Measurements from ENCODE around the gene PLEKHA8.

PLEKHA8 gene

DNA sequence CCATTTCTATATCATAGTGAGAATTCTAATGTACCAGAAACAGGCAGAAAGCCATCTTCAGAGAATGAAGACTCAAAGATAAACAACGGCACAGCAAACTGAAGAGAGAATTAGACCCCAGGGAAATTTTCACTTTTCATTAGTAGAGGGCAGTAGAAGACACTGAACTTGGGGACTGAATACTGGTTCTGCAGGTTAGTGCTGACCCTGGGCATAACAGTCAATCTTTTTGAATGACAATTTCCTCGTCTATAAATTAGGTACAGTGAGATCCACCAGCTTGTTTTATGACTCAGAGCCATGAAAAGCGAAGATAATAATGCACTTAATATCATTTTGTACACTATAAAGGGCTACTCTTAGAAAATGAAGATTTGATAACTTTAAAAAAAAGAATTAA lies 15.5 kb upstream of the PLEKHA8 start:
- H3K36me3 ChIP-seq (ENCODE audit: insufficient read depth, low read length), result peaks cover 17% of the 10 kb centered on the region
- H3K9me3 ChIP-seq (ENCODE audit: low read depth, low read length), result no peaks in the 10 kb centered on the region
- no peak overlapping the region for H3K4me3 ChIP-seq
- no peak overlapping the region for H3K9ac ChIP-seq (ENCODE audit: insufficient read length)
- TF ChIP-seq FOXP2 (optimal IDR thresholded peaks at IDR 0.05; ENCODE audit: control extremely low read depth, extremely low read length, insufficient read depth), result no peak
- TF ChIP-seq EZH2 (IDR thresholded peaks at IDR 0.05), result no peak
- no peak for TF ChIP-seq POLR2AphosphoS5 (IDR thresholded peaks at IDR 0.05; ENCODE audit: borderline replicate concordance, low read depth, low read length)
- DNase-seq (ENCODE audit: low read depth, low spot score), result no peak
- H3K27ac ChIP-seq, result no peak overlapping the region

DNA sequence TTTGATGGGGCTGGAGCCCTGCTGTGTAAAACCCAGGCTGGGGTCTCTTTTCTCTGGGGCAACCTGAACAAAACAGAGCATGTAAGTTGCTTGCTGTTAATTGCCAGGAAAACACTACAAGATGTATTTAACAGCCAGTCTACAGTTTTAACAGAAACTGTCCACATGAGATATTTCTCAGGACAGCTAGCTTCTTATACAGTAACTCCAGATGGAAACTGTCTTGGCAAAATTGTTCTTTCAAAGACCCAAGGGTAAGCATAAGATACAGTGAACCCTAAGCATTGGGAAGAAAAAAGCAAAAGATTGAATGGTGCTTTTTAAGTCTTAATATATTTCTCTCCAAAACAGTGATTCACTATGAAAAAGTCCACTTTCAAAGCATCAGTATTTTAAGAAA lies 9.8 kb upstream of the PLEKHA8 start:
- Histone ChIP-seq H3K9ac (ENCODE audit: insufficient read length) (no peak overlapping the region), H3K9me3 (ENCODE audit: low read depth, low read length) (no peaks in the 10 kb centered on the region), H3K36me3 (ENCODE audit: insufficient read depth, low read length) (peaks cover 27% of the 10 kb centered on the region), H3K27ac (no peak overlapping the region), H3K4me3 (no peak overlapping the region)
- DNase-seq (ENCODE audit: low read depth, low spot score), result no peak
- TF ChIP-seq POLR2AphosphoS5 (IDR thresholded peaks at IDR 0.05; ENCODE audit: borderline replicate concordance, low read depth, low read length) (no peak), FOXP2 (optimal IDR thresholded peaks at IDR 0.05; ENCODE audit: control extremely low read depth, extremely low read length, insufficient read depth) (no peak), EZH2 (IDR thresholded peaks at IDR 0.05) (no peak)

DNA sequence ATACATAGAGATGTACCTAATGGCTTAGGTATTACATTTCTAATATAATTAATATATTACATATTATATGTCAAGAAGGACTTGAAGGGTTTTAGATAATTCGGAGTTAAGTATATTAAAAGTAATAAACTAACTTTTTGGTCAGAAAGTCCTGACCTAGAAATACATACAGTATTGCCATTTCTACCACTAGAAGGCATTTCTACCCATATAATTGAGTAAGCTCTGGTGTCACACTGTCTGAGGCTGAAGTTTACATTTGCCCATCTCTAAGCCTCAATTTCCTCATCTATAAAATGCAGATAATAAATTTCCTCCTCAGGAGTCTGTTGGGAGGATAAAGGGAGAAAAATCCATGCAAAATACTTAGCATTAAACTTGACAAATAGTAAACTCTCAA lies 8.8 kb upstream of the PLEKHA8 start:
- no peak overlapping the region for H3K9ac ChIP-seq (ENCODE audit: insufficient read length)
- H3K27ac ChIP-seq, result no peak overlapping the region
- no peak overlapping the region for H3K4me3 ChIP-seq
- TF ChIP-seq POLR2AphosphoS5 (IDR thresholded peaks at IDR 0.05; ENCODE audit: borderline replicate concordance, low read depth, low read length), result no peak
- TF ChIP-seq EZH2 (IDR thresholded peaks at IDR 0.05), result no peak
- no peak for TF ChIP-seq FOXP2 (optimal IDR thresholded peaks at IDR 0.05; ENCODE audit: control extremely low read depth, extremely low read length, insufficient read depth)
- no peak for DNase-seq (ENCODE audit: low read depth, low spot score)
- peaks cover 18% of the 10 kb centered on the region; the same call in 1 of the 2 replicates for H3K36me3 ChIP-seq (ENCODE audit: insufficient read depth, low read length)
- no peaks in the 10 kb centered on the region for H3K9me3 ChIP-seq (ENCODE audit: low read depth, low read length)

DNA sequence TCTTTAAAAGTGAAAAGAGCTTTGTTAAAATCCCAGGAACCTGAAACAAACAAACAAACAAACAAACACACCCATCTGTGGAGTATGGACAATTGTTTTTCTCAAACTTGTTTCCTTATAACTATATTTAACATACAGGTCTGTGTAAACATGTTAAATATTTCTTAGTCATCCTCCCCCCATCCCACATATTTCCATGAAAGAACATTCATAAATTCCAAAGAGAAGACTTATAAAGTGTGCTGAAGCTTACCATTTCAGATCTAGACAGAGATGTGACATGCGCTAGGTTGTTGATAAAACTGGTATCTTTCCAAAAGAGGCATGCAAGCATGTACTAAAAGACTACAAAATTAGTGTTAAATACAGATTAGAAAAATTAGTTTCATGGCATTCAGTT lies 8.3 kb upstream of the PLEKHA8 start:
- Histone ChIP-seq H3K9ac (ENCODE audit: insufficient read length) (no peak overlapping the region), H3K9me3 (ENCODE audit: low read depth, low read length) (no peaks in the 10 kb centered on the region), H3K27ac (no peak overlapping the region), H3K4me3 (no peak overlapping the region), H3K36me3 (ENCODE audit: insufficient read depth, low read length) (peaks cover 18% of the 10 kb centered on the region; the same call in 1 of the 2 replicates)
- DNase-seq (ENCODE audit: low read depth, low spot score), result no peak
- TF ChIP-seq FOXP2 (optimal IDR thresholded peaks at IDR 0.05; ENCODE audit: control extremely low read depth, extremely low read length, insufficient read depth) (no peak), POLR2AphosphoS5 (IDR thresholded peaks at IDR 0.05; ENCODE audit: borderline replicate concordance, low read depth, low read length) (no peak), EZH2 (IDR thresholded peaks at IDR 0.05) (no peak)

DNA sequence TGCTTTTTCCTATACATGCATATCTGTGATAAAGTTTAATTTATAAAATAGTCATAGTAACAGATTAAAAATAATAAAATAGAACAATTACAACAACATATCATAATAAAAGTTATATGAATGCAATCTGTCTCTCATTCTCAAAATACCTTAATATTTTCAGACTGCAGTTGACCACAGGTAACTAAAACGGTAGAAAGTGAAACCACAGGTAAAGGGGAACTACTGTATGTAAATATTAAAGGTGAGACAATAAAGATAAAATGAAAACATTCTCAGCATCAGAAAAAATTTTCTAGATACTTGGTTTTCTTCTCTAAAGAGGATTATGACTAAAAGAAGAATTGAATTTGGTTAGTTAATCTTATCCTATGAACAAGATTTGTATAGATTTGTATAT lies 7.7 kb upstream of the PLEKHA8 start:
- H3K36me3 ChIP-seq (ENCODE audit: insufficient read depth, low read length), result peaks cover 18% of the 10 kb centered on the region; the same call in 1 of the 2 replicates
- TF ChIP-seq POLR2AphosphoS5 (IDR thresholded peaks at IDR 0.05; ENCODE audit: borderline replicate concordance, low read depth, low read length) (no peak), FOXP2 (optimal IDR thresholded peaks at IDR 0.05; ENCODE audit: control extremely low read depth, extremely low read length, insufficient read depth) (no peak), EZH2 (IDR thresholded peaks at IDR 0.05) (no peak)
- DNase-seq (ENCODE audit: low read depth, low spot score), result no peak
- no peaks in the 10 kb centered on the region for H3K9me3 ChIP-seq (ENCODE audit: low read depth, low read length)
- H3K9ac ChIP-seq (ENCODE audit: insufficient read length), result no peak overlapping the region
- H3K4me3 ChIP-seq, result no peak overlapping the region
- no peak overlapping the region for H3K27ac ChIP-seq

DNA sequence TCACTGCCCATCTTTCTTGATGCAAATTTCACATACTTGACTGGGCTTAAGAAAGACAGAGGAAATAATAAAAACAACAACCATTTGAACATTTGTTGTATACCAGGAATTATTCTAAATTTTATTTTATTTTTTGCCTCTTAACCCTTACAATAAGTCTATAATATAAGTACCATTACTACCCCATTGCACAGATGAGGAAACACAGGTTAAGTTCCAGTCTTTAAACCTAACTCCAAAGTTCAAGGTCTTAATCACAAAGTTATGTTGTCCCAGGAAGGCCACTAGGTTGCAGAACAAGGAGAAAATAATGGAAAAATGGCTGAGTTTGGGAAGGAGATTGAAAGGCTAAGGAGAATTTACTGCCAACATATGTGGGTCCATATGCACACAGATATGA lies 5.2 kb upstream of the PLEKHA8 start:
- Histone ChIP-seq H3K27ac (no peak overlapping the region), H3K9me3 (ENCODE audit: low read depth, low read length) (no peaks in the 10 kb centered on the region)
- DNase-seq (ENCODE audit: low read depth, low spot score), result no peak

DNA sequence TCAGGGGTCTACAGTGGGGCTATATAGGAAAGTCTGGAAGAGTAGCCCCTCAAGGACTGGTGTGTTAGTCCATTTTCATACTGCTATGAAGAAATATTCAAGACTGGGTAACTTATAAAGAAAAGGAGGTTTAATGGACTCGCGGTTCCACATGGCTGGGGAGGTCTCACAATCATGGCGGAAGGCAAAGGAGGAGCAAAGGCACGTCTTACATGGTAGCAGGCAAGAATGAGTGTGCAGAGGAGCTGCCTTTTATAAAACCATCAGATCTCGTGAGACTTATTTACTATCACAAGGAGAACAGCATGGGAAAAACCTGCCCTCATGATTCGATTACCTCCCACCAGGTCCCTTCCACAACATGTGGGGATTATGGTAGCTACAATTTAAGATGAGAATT lies 4.7 kb upstream of the PLEKHA8 start:
- Histone ChIP-seq H3K9ac (ENCODE audit: insufficient read length) (no peak overlapping the region), H3K36me3 (ENCODE audit: insufficient read depth, low read length) (peaks cover 4% of the 10 kb centered on the region; the same call in 1 of the 2 replicates), H3K4me3 (no peak overlapping the region), H3K27ac (no peak overlapping the region), H3K9me3 (ENCODE audit: low read depth, low read length) (no peaks in the 10 kb centered on the region)
- DNase-seq (ENCODE audit: low read depth, low spot score), result no peak
- TF ChIP-seq POLR2AphosphoS5 (IDR thresholded peaks at IDR 0.05; ENCODE audit: borderline replicate concordance, low read depth, low read length) (no peak), FOXP2 (optimal IDR thresholded peaks at IDR 0.05; ENCODE audit: control extremely low read depth, extremely low read length, insufficient read depth) (no peak), EZH2 (IDR thresholded peaks at IDR 0.05) (no peak)

More for the DNA sequence above, 5.2 kb upstream of the PLEKHA8 start:
- TF ChIP-seq POLR2AphosphoS5 (IDR thresholded peaks at IDR 0.05; ENCODE audit: borderline replicate concordance, low read depth, low read length) (no peak), FOXP2 (optimal IDR thresholded peaks at IDR 0.05; ENCODE audit: control extremely low read depth, extremely low read length, insufficient read depth) (no peak), EZH2 (IDR thresholded peaks at IDR 0.05) (no peak)
- H3K4me3 ChIP-seq, result no peak overlapping the region
- H3K36me3 ChIP-seq (ENCODE audit: insufficient read depth, low read length), result peaks cover 9% of the 10 kb centered on the region; the same call in 1 of the 2 replicates
- H3K9ac ChIP-seq (ENCODE audit: insufficient read length), result no peak overlapping the region

DNA sequence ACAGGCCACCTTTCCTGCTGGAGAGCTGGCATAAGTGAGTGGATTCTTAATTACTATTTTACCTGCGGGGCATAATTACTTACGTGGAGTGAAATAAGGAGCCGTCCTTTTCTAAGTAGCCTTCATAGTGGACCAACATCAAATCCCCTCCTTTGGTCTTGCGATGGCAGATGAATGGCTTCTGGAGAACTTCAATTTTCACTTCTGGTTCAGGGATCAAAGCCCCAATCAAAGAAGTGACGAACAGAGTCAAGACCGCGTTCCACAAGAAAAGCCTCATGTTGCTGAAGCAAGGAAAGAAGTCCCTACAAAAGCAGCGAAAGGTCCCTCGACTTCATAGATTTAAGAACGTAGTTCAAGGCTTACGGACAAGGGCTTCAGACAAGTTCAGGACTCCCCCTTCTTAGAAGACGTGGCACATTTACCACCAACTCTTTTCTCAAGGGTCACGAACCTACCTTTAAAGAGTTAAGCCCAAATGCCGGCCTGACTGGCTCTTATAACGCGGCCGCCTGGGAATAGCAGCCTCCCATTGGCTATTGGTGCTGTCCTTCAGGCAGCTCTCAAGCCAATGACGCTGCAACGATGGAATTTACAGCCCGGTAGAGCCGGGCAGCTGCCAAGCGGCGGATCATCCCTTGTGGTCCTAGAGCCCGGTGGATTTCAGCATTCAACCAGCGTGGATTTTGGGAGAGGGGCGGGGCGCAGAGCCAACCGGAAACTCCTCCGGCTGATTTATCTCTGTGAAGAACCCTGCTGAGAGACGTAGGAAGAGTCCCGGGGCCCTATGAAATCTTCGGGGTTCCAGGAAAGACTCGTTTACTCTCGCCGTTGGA lies 1.8 kb upstream of the PLEKHA8 start, which contains the start of gene FKBP14:
Gene FKBP14, minus strand, starts transcription at position 474 of the 836 bp plus-strand sequence. Its CDS starts 194 bp downstream, at position 280.
- no peaks in the 10 kb centered on the region for H3K9me3 ChIP-seq (ENCODE audit: low read depth, low read length)
- DNase-seq (ENCODE audit: low read depth, low spot score), result peak; percentile 99
- peaks cover under 1% of the 10 kb centered on the region; the same call in 1 of the 2 replicates for H3K36me3 ChIP-seq (ENCODE audit: insufficient read depth, low read length)
- peak; percentile 38 for TF ChIP-seq FOXP2 (optimal IDR thresholded peaks at IDR 0.05; ENCODE audit: control extremely low read depth, extremely low read length, insufficient read depth)
- peak; percentile 84 for TF ChIP-seq POLR2AphosphoS5 (IDR thresholded peaks at IDR 0.05; ENCODE audit: borderline replicate concordance, low read depth, low read length)
- no peak for TF ChIP-seq EZH2 (IDR thresholded peaks at IDR 0.05)
- peak within 1 kb of the TSS; percentile 83 for H3K27ac ChIP-seq
- H3K4me3 ChIP-seq, result peak within 1 kb of the TSS; percentile 95
- peak within 1 kb of the TSS; percentile 91 for H3K9ac ChIP-seq (ENCODE audit: insufficient read length)
